HEK293 (cell line): ENCODE measurements around the gene HMGCLL1.

ENCODE experiments used
- CTCF ChIA-PET: fragments of 350-600 bp; formaldehyde crosslinking; extraction: SDS; loops from one replicate; lab custom pipeline; 2021; ENCODE audit warnings: antibody characterized with exemption; lab: Yijun Ruan, JAX
- POLR2A ChIA-PET: fragments of 300-600 bp; formaldehyde crosslinking; extraction: SDS; loops from one replicate; lab custom pipeline; 2020; ENCODE audit warnings: antibody characterized with exemption, inconsistent platforms; lab: Yijun Ruan, JAX
- H3K27ac ChIP-seq: fragments of 200-500 bp; sonication (Bioruptor generic); 2 replicates; pipeline ENCODE4 v1.5.1; 2014; ENCODE audit warnings: low read depth, low read length, control low read depth, inconsistent platforms; ENCODE audit errors: extremely low read depth
- H3K36me3 ChIP-seq, 2 experiments: fragments of 200-500 bp in 1 of 2; sonication (Bioruptor generic) in 1 of 2; 1 replicate in 1 of 2; 2 replicates in 1 of 2; pipeline ENCODE4 v1.5.1; 2014 to 2017; ENCODE audit warnings: inconsistent platforms in 2 of 2, low read length in 2 of 2; ENCODE audit not compliant: control insufficient read depth in 2 of 2, insufficient read depth in 1 of 2
- H3K4me1 ChIP-seq: fragments of 200-500 bp; sonication (Bioruptor generic); 2 replicates; pipeline ENCODE4 v1.5.1; 2014; ENCODE audit warnings: mild to moderate bottlenecking, low read length, inconsistent platforms; ENCODE audit not compliant: control insufficient read depth, insufficient read depth
- H3K4me3 ChIP-seq: 2 replicates; pipeline ENCODE4 v1.5.1; 2011; ENCODE audit warnings: low read depth, mild to moderate bottlenecking, control low read depth, low read length, moderate library complexity
- H3K9me3 ChIP-seq: fragments of 200-500 bp; sonication (Bioruptor generic); 2 replicates; pipeline ENCODE4 v1.5.1; 2014; ENCODE audit warnings: low read depth, low read length, inconsistent platforms; ENCODE audit not compliant: control insufficient read depth, insufficient read depth
- MYNN ChIP-seq: fragments of 450-650 bp; formaldehyde crosslinking; IDR thresholded peaks from 2 replicates; pipeline ENCODE4 v1.5.1; 2016; ENCODE audit warnings: missing biosample characterization, missing genetic modification characterization, borderline replicate concordance
- PRDM10 ChIP-seq: fragments of 450-650 bp; formaldehyde crosslinking; IDR thresholded peaks from 2 replicates; pipeline ENCODE4 v1.5.1; 2016; ENCODE audit warnings: missing biosample characterization, missing genetic modification characterization
- SCRT2 ChIP-seq: fragments of 450-650 bp; formaldehyde crosslinking; IDR thresholded peaks from 2 replicates; pipeline ENCODE4 v1.5.1; 2016; ENCODE audit warnings: missing biosample characterization, missing genetic modification characterization
- TSHZ1 ChIP-seq: fragments of 450-650 bp; formaldehyde crosslinking; IDR thresholded peaks from 2 replicates; pipeline ENCODE4 v1.5.1; 2016; ENCODE audit warnings: missing biosample characterization, missing genetic modification characterization, borderline replicate concordance
- YY1 ChIP-seq: fragments of 450-650 bp; formaldehyde crosslinking; IDR thresholded peaks from 2 replicates; pipeline ENCODE4 v1.5.1; 2018; ENCODE audit warnings: missing biosample characterization, missing genetic modification characterization
- ZBTB8A ChIP-seq: fragments of 450-650 bp; formaldehyde crosslinking; IDR thresholded peaks from 2 replicates; pipeline ENCODE4 v1.5.1; 2016; ENCODE audit warnings: missing biosample characterization, missing genetic modification characterization
- ZFP41 ChIP-seq: fragments of 450-650 bp; formaldehyde crosslinking; IDR thresholded peaks from 2 replicates; pipeline ENCODE4 v1.5.1; 2016; ENCODE audit warnings: missing biosample characterization, missing genetic modification characterization, borderline replicate concordance
- ZNF155 ChIP-seq: fragments of 450-650 bp; formaldehyde crosslinking; IDR thresholded peaks from 2 replicates; pipeline ENCODE4 v1.5.1; 2016; ENCODE audit warnings: missing biosample characterization, missing genetic modification characterization
- ZNF174 ChIP-seq: fragments of 450-650 bp; formaldehyde crosslinking; IDR thresholded peaks from 2 replicates; pipeline ENCODE4 v1.5.0; 2017; ENCODE audit warnings: missing biosample characterization, mild to moderate bottlenecking, missing genetic modification characterization
- ZNF239 ChIP-seq: fragments of 450-650 bp; formaldehyde crosslinking; IDR thresholded peaks from 2 replicates; pipeline ENCODE4 v1.5.1; 2016; ENCODE audit warnings: missing biosample characterization, missing genetic modification characterization
- ZNF324 ChIP-seq: fragments of 450-650 bp; formaldehyde crosslinking; IDR thresholded peaks from 2 replicates; pipeline ENCODE4 v1.5.1; 2016; ENCODE audit warnings: missing biosample characterization, missing genetic modification characterization
- ZNF350 ChIP-seq: fragments of 450-650 bp; formaldehyde crosslinking; IDR thresholded peaks from 2 replicates; pipeline ENCODE4 v1.5.0; 2017; ENCODE audit warnings: missing biosample characterization, mild to moderate bottlenecking, missing genetic modification characterization
- ZNF37A ChIP-seq: fragments of 450-650 bp; IDR thresholded peaks from 2 replicates; pipeline ENCODE4 v1.5.1; 2018; ENCODE audit warnings: missing biosample characterization, missing genetic modification characterization
- ZNF555 ChIP-seq: fragments of 450-650 bp; formaldehyde crosslinking; conservative IDR thresholded peaks from 2 replicates; pipeline ENCODE4 v1.5.1; 2017; ENCODE audit warnings: missing biosample characterization, mild to moderate bottlenecking, missing genetic modification characterization, inconsistent platforms
- ZNF701 ChIP-seq: fragments of 450-650 bp; formaldehyde crosslinking; IDR thresholded peaks from 2 replicates; pipeline ENCODE4 v1.5.1; 2016; ENCODE audit warnings: missing biosample characterization, missing genetic modification characterization
- ZNF768 ChIP-seq: fragments of 450-650 bp; formaldehyde crosslinking; IDR thresholded peaks from 2 replicates; pipeline ENCODE4 v1.5.1; 2018; ENCODE audit warnings: missing biosample characterization, mild to moderate bottlenecking, missing genetic modification characterization
- ZNF830 ChIP-seq: fragments of 450-650 bp; IDR thresholded peaks from 2 replicates; pipeline ENCODE4 v1.5.0; 2018; ENCODE audit warnings: missing biosample characterization, missing genetic modification characterization, low read depth, mild to moderate bottlenecking, moderate library complexity
- TF ChIP-seq, protein P1 (sequence below): fragments of 450-650 bp; formaldehyde crosslinking; IDR thresholded peaks from 2 replicates; pipeline ENCODE4 v1.5.1; 2016; ENCODE audit warnings: missing biosample characterization, missing genetic modification characterization, borderline replicate concordance

Gene HMGCLL1

DNA sequence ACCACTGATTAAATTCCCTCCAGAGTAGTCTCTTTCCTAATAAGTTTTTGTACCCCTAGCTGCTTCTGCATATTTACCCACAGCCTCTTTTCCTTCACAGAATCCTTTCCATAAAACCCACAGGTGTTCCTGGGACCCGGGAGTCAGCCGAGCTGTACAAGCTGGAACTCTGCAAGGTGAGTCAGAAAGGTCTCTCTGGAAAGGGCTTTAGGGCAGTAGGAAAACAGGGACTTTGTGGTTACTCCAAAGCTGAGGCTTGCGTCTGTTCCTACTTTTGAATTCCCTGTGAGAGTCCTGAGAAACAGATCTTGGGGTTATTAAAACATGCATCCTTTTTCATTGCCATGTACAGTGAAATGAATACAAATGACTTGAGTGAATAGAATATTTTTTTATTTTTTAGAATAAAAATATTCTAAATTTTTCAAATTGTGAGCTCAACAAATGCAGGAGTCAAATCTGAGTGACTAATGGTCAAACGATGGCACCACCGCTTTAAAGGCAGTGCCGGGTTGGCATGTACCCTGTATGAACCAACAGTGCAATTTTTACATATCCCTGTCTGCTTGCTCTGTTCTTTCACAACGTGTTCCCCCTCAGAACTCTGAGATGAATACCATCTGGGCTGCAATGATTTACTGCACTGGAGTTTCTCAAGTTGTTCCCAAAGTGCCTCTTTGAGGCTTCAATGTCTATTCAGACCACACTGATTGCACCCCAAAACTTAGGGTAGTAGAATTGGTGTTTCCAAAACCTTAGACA lies 173.3 kb downstream of the HMGCLL1 start:
- H3K27ac ChIP-seq, result no peak overlapping the region
- no peaks in the 10 kb centered on the region for H3K36me3 ChIP-seq
- H3K9me3 ChIP-seq, result no peaks in the 10 kb centered on the region
- TF ChIP-seq ZNF830 (tag by site-specific recombination) (no peak), YY1 (no peak), PRDM10 (no peak), ZNF239 (tag by site-specific recombination) (no peak), MYNN (tag by site-specific recombination) (no peak), ZNF768 (no peak), ZBTB8A (no peak), ZNF555 (tag by site-specific recombination) (no peak), ZFP41 (tag by site-specific recombination) (no peak), ZNF350 (tag by site-specific recombination) (no peak), ZNF701 (no peak), ZNF174 (tag by site-specific recombination) (no peak), ZNF155 (tag by site-specific recombination) (no peak)
- TF ChIP-seq, protein P1, sequence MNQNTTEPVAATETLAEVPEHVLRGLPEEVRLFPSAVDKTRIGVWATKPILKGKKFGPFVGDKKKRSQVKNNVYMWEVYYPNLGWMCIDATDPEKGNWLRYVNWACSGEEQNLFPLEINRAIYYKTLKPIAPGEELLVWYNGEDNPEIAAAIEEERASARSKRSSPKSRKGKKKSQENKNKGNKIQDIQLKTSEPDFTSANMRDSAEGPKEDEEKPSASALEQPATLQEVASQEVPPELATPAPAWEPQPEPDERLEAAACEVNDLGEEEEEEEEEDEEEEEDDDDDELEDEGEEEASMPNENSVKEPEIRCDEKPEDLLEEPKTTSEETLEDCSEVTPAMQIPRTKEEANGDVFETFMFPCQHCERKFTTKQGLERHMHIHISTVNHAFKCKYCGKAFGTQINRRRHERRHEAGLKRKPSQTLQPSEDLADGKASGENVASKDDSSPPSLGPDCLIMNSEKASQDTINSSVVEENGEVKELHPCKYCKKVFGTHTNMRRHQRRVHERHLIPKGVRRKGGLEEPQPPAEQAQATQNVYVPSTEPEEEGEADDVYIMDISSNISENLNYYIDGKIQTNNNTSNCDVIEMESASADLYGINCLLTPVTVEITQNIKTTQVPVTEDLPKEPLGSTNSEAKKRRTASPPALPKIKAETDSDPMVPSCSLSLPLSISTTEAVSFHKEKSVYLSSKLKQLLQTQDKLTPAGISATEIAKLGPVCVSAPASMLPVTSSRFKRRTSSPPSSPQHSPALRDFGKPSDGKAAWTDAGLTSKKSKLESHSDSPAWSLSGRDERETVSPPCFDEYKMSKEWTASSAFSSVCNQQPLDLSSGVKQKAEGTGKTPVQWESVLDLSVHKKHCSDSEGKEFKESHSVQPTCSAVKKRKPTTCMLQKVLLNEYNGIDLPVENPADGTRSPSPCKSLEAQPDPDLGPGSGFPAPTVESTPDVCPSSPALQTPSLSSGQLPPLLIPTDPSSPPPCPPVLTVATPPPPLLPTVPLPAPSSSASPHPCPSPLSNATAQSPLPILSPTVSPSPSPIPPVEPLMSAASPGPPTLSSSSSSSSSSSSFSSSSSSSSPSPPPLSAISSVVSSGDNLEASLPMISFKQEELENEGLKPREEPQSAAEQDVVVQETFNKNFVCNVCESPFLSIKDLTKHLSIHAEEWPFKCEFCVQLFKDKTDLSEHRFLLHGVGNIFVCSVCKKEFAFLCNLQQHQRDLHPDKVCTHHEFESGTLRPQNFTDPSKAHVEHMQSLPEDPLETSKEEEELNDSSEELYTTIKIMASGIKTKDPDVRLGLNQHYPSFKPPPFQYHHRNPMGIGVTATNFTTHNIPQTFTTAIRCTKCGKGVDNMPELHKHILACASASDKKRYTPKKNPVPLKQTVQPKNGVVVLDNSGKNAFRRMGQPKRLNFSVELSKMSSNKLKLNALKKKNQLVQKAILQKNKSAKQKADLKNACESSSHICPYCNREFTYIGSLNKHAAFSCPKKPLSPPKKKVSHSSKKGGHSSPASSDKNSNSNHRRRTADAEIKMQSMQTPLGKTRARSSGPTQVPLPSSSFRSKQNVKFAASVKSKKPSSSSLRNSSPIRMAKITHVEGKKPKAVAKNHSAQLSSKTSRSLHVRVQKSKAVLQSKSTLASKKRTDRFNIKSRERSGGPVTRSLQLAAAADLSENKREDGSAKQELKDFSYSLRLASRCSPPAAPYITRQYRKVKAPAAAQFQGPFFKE (tag by site-specific recombination), result no peak
- TF ChIP-seq, all 188 proteins: peak for 0
- ChIA-PET CTCF (interaction anchor here (0.6 kb wide), 1 partner anchor 824 kb away, joined by 3 read pairs; no protein-coding TSS in a partner anchor), POLR2A (no interaction called here)
- H3K4me3 ChIP-seq, result no peak overlapping the region
- no peaks in the 10 kb centered on the region for H3K4me1 ChIP-seq

- no peaks in the 10 kb centered on the region for H3K9me3 ChIP-seq
- H3K4me3 ChIP-seq, result no peak overlapping the region
- H3K36me3 ChIP-seq, result no peaks in the 10 kb centered on the region
- POLR2A ChIA-PET, result no interaction called here
- TF ChIP-seq SCRT2 (tag by site-specific recombination) (0 out of 2 replicates have a peak, but pooled peaks have one; percentile 30), ZNF324 (tag by site-specific recombination) (no peak), ZNF37A (no peak), TSHZ1 (tag by site-specific recombination) (no peak)
- TF ChIP-seq, all 188 proteins: peak for 1
- Histone ChIP-seq H3K4me1 (peaks cover 9% of the 10 kb centered on the region), H3K27ac (no peak overlapping the region)
- CTCF ChIA-PET, result no interaction called here
Measured at GRCh38 chr6:55399351-55399750, 179.6 kb downstream of the HMGCLL1 start.
